Uterus (tissue), 2 donors: Measurements from ENCODE around the gene DYNLRB2.

Experiments
- CTCF ChIP-seq, 4 experiments: fragments of 200-600 bp in 2 of 4; fragments of 450-650 bp in 2 of 4; sonication (generic) in 2 of 4; IDR thresholded peaks; one replicate each; pipeline ENCODE4 v1.5.1; 2016 to 2019; ENCODE audit warnings: antibody characterized with exemption in 4 of 4, mild to moderate bottlenecking in 2 of 4, moderate library complexity in 1 of 4
- POLR2A ChIP-seq, 2 donors: fragments of 450-650 bp; IDR thresholded peaks; one replicate each; pipeline ENCODE4 v1.6.1; 2016; ENCODE audit warnings: antibody characterized with exemption in 2 of 2, mild to moderate bottlenecking in 1 of 2, moderate library complexity in 1 of 2

GRCh38 chr16:80518436-80518835 is 22.4 kb upstream of the DYNLRB2 start:
- TF ChIP-seq CTCF (IDR thresholded peaks at IDR 0.05), result no peak
- TF ChIP-seq POLR2A (IDR thresholded peaks at IDR 0.05), result no peak
